Stimulated activated CD4-positive, alpha-beta T cell treated with anti-CD3 and anti-CD28 coated beads, Interleukin-15, amount 100 ng/mL, for 48 hours (primary cell): ENCODE results near the gene IL12B.
A peak's percentile ranks its signal among the peaks of the same experiment; 100 is the strongest.
"Not testable (repeated sequence)": the region's sequence is repeated elsewhere in the genome, so short reads cannot be mapped to it uniquely, and the experiment has no call there.

Experiments
- DNase-seq, 2 donors: peaks; one replicate each; pipeline ENCODE4 v3.0.0-alpha.2; 2020; ENCODE audit warnings: low read depth in 2 of 2

The IL12B gene

GRCh38 chr5:159332800-159333544 lies 2.7 kb upstream of the IL12B start:
- DNase-seq: no peak

DNA sequence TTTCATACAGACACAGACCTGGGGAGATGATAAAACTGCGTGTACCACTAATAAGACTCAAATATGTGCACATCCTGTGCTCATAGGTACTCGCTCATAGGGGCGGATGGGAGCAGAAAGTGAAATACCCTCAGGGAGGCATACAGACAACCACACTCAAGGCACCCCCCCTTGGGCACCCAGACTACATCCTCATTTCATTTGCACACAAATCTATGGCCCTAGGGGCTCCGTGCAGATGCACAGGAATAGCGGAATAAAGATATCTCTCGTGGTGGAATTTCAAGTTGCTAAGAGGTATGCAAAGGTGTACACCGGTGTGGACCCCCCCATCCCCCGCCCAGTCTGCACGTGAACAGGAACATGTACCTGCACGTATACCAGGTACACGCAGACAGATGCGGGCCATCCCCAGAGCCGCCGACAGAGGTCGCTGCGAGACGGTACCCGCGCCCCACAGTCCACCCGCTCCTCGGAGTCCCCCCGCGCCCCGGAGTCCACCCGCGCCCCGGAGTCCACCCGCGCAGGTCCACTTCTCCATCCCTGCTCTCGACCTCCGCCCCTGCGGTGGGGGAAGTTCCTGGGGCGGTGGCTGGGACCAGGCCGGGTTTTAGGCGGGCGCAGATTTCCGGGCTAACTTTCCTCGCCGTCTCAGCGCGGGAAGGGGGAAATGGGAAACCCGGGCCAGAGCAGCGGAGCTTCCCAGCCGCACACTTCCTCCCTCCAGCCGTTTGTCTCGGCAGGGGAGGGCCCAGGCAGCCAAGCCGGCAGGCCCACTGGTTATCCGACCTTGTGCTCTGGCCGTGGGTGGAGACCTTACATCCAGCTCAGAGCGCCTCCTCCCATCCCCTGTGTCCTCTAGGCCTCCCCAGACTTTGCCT lies 1.0 kb upstream of the IL12B start:
- peak; percentile 44 to 66 for DNase-seq

- DNase-seq: no peak
These were observed 5.3 kb downstream of the IL12B start for GRCh38 chr5:159324986-159325385.

DNA sequence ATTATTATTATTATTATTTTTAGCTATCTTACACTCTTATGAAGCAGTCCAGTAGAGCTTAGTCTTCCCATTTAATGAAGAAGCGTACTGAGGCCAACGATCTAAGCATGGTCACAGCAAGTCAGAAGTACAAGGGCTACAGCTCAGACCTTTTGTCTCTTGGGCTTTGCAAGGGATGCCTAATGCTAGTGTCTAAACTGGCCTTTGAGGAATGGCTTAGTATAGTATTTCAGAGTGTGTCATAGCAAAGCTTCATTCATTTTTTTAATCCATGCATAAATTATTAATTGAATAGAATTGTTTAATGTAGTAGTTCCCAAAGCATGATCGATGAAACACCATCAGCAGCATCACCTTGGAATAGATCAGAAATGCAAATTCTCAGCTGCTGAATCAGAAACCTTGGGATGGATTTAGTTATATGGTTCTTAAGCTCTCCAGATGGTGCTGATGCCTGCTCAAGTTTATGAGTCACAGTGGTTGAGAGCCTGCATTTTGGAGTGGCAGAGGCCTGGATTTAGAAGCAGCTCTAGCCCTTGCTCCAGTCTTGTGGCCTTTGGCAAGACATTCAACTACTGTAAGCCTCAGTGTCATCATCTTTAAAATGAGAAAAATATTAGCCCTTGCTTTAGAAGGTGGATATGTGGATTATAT lies 6.1 kb downstream of the IL12B start:
- no peak for DNase-seq

GRCh38 chr5:159322180-159322579 lies 8.1 kb downstream of the IL12B start:
- DNase-seq: no peak

- DNase-seq: no peak
These were observed 10.5 kb downstream of the IL12B start for GRCh38 chr5:159319832-159320231.

DNA sequence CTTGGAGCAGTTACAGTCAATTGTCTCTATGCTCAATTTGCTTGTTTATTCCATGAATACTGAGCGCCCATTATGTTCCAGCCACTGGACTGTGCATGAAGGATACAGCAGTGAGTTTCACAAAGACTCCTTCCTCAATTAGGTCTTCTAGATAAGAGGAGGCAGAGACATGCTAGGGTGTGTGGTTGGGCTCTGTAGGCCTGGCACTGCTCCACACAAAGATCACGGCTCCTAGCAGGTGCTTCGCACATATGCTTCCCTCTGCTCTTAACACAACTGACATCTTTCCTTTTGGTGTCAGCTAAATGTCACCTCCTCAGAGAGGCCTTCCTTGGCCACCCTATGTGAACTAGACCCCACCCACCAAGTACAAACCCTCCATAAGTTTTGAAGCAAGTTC lies 10.9 kb downstream of the IL12B start:
- no peak for DNase-seq

GRCh38 chr5:159318448-159318847 lies 11.8 kb downstream of the IL12B start:
- no peak for DNase-seq

DNA sequence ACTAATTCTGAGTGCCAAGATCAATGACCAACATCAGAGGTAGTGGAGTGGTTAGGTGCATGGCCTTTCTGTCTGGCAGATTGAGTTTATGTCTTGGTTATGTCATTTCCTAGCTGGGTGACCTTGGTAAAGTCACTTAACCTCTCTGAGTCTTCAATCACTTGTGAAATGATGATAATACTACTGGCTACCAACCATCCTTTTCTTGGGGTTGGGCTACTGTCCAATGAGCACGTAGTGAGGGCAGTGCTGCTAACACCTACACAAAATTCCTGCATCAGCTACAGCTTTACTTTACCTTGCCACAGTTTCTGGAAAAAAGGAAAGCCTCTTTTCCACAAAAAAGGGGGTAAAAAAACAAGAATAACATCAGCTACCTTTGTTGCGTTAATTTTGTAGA lies 12.4 kb downstream of the IL12B start:
- DNase-seq: no peak

DNA sequence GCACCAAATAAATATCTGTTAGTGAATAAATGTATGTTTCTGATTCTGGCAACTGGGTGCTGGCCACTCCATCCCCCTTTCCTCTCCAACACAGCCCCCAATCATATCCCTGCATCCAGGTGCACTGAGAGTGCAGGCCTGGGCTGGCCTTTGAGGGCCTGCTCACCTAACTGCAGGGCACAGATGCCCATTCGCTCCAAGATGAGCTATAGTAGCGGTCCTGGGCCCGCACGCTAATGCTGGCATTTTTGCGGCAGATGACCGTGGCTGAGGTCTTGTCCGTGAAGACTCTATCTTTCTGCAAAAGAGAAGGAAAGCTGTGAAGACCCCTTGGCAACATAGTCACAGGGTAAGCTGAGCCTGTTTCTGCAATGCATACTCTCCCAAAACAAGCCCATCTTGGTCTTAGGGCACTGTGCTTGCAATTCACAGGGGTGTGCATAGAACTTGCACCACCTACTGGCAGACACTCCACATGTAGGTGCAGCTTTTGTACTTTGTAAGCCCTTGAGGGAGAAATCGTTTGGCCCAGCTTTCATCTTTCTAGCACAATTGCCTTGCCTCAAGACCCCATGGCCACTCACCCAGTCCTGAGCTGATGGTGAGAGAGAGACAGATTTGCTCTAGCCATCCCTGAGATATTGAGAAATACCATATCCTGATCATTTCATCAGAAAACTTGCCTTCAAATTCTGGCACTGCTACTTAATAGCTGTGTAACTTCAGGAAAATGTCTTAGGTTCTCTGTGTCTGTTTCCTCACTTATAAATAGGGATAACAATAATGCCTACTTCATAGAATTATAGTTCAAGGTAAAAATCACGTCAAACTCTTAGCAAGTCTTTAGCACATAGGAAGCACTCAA lies 13.5 kb downstream of the IL12B start:
- peak in 1 of 2 donors; percentile 21 for DNase-seq

GRCh38 chr5:159313197-159313596 lies 17.1 kb downstream of the IL12B start:
- no peak for DNase-seq

GRCh38 chr5:159311063-159311462 lies 19.2 kb downstream of the IL12B start:
- no peak for DNase-seq

DNA sequence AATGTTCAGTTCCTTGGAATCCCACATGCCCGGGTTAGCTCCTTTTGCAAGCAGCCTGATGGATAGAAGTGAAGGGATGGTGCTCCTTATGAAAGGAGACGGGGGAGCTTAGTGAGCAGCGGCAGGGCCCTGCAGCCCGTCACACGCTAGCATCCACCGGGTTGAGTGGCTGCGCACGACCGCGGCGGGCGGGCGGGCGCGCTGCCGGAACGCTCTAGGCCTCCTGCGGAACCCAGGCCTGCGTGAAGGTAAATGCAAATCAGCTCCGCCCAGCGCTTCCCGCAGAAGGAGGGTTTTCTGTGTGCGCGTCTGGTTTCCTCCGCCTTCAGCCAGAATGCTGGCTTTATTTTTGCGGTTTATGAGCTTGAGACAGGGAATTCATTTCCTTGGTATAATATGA lies 19.8 kb downstream of the IL12B start:
- DNase-seq: peak in 1 of 2 donors; percentile 21

GRCh38 chr5:159309689-159310433 lies 20.4 kb downstream of the IL12B start:
- DNase-seq: no peak

DNA sequence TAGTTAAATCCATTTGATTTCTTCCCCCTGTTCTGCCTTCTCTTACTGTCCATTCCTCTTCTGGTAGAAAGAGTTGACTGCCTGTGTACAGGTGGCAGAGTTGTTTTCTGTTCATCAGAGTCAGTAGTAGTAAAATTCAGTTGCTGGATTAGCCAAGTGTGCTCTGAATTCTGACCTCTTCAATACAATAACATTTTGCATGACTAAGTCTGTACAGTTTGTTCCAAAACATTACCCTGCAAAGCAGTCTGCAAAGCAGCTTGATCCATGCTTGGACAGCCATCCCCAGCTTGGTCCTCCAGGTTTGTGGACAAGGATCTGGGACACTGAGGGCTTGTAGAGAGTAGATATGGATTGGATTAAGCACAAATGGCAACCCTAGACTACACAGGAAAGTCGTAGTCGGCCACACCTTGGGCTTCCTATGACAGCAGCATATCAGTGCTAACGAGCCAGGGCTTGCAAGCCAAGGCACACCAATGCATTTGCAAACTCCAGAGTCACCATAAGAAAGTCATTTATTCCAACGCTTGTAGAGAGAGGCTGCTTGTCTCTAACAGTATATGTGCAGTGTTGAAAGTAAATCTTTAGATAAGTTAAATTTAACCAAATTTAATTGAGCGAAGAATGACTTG lies 25.2 kb downstream of the IL12B start:
- no peak for DNase-seq

DNA sequence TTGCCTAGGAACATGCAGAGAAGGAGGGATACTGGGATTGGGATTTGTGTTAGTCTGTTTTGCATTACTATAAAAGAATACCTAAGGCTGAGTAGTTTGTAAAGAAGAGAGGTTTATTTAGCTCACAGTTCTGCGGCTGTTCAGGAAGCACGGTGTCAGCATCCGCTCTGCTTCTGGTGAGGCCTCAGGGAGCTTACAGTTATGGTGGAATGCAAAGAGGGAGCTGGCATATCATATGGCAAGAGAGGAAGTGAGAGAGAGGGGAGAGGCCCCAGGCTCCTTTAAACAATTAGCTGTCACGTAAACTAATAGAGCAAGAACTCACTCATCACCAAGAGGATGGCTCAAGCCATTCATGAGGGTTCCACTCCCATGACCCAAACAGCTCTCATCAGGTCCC lies 27.0 kb downstream of the IL12B start:
- DNase-seq: no peak

DNA sequence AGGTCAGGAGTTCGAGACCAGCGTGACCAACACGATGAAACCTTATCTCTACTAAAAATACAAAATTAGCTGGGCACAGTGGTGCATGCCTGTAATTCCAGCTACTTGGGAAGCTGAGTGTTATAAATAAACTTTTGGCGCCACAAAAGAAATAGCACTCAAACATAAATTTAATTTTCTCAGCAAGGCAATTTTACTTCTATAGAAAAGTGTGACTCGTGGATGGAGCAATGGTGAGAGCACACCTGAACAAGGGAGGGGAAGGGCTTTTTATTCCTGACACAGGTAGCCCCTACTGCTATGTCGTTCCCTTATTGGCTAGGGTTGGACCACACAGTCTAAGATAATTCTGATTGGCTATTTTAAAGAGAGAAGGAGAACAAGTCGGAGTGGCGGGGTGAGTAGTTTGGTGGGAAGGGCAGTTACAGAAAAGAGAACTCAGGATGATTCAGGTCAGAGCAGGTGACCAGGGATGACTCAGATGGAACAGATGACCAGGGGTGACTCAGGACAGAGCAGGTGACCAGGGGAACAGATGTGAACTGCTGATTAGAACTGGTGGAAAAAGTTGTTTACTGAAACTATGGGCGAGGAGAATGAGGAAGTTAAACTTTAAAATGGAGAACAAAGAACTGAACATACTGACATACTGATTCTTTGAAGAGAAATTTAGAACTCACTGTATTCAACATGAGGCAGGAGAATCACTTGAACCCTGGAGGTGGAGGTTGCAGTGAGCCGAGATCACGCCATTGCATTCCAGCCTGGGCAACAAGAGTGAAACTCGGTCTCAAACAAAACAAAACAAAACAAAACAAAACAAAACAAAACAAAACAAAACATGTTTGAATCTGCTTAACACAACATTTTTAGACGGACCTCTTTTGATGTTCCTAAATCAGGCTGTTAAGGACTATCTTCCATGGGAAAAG lies 28.1 kb downstream of the IL12B start:
- not testable (repeated sequence) for DNase-seq

DNA sequence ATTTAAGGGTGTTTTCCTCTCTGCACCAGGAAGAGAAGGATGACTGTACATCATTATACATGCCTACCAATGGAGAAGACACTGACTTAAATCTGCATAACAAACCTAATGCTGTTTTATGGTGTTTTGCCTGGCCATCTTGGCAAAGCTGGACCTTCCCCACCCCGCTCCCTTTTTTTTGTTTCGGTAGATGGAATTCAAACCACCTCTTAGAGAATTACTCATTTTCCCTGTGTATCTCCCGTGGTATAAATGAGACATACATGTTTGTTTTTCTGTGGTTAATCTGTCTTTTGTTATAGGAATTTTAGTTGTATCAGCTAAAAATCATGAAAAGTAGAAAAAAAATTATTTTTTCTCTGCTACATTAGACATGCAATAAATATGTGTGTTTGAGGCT lies 28.8 kb downstream of the IL12B start:
- DNase-seq: no peak

DNA sequence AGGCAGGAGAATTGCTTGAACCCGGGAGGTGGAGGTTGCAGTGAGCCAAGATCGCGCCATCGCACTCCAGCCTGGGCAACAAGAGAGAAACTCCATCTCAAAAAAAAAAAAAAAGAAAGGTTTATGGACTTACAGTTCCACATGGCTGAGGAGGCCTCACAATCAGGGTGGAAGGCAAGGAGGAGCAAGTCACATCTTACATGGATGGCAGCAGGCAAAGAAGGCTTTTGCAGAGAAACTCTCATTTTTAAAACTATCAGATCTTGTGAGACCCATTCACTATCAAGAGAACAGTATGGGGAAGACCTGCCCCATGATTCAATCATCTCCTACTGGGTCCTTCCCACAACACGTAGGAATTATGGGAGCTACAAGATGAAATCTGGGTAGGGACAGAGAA lies 33.0 kb downstream of the IL12B start:
- DNase-seq: not testable (repeated sequence)
